H1 (cell line): Measurements from ENCODE around the gene MYCBP2. TPM values are rescaled to one million over a fixed set of nuclear protein-coding genes. Genes with fewer than 3 reads are reported as not detected.
A peak's percentile ranks its signal among the peaks of the same experiment; 100 is the strongest.

Experiments used
- CTCF ChIA-PET: fragments of 300-600 bp; sonication (Branson Sonifier 250); formaldehyde crosslinking; loops from one replicate; lab custom pipeline; 2021; ENCODE audit not compliant: partially characterized antibody; lab: Charles Lee
- POLR2A ChIA-PET: fragments of 300-600 bp; sonication (Branson Sonifier 250); formaldehyde crosslinking; loops from one replicate; lab custom pipeline; 2021; ENCODE audit warnings: inconsistent platforms; ENCODE audit not compliant: partially characterized antibody; lab: Charles Lee
- DNase-seq, 2 experiments: peaks; one replicate each; pipeline versions ENCODE4 v3.0.0 to v3.0.0-alpha.2; 2010 to 2022; ENCODE audit warnings: low spot score in 2 of 2, low read depth in 1 of 2, mixed read lengths in 1 of 2
- FAIRE-seq: peaks from 2 replicates; lab custom pipeline; 2011; peaks lifted over from hg19 to GRCh38; lab: Jason Lieb, UNC
- H2AFZ ChIP-seq: 2 replicates; pipeline ENCODE4 v1.8.1; 2012; ENCODE audit warnings: low read length, inconsistent platforms
- H2AK5ac ChIP-seq: 2 replicates; pipeline ENCODE4 v1.6.1; 2013; ENCODE audit warnings: low read depth, low read length
- H2BK120ac ChIP-seq: replicated peaks from 2 replicates; pipeline ENCODE3; 2013; ENCODE audit warnings: low read depth, low read length, inconsistent platforms
- H2BK12ac ChIP-seq: 2 replicates; pipeline ENCODE4 v1.6.1; 2013; ENCODE audit warnings: low read depth, low read length
- H2BK15ac ChIP-seq: 2 replicates; pipeline ENCODE4 v1.6.1; 2013; ENCODE audit warnings: low read length
- H2BK20ac ChIP-seq: 2 replicates; pipeline ENCODE4 v1.6.1; 2013; ENCODE audit warnings: low read length
- H2BK5ac ChIP-seq: 2 replicates; pipeline ENCODE4 v1.6.1; 2013; ENCODE audit warnings: low read depth, low read length
- H3K14ac ChIP-seq: 2 replicates; pipeline ENCODE4 v1.6.1; 2013; ENCODE audit warnings: inconsistent platforms; ENCODE audit not compliant: insufficient read length
- H3K18ac ChIP-seq: 2 replicates; pipeline ENCODE4 v1.6.1; 2013; ENCODE audit warnings: low read length; ENCODE audit errors: extremely low read depth
- H3K23ac ChIP-seq: 2 replicates; pipeline ENCODE4 v1.6.1; 2013; ENCODE audit warnings: inconsistent platforms; ENCODE audit not compliant: insufficient read length
- H3K23me2 ChIP-seq: 2 replicates; pipeline ENCODE4 v1.6.1; 2013; ENCODE audit warnings: low read depth, low read length
- H3K27ac ChIP-seq: 2 replicates; pipeline ENCODE4 v1.6.1; 2011; ENCODE audit warnings: low read depth, low read length, inconsistent platforms
- H3K27me3 ChIP-seq, 4 experiments: replicated peaks in 1 of 4; 1 replicate in 1 of 4; 2 replicates in 3 of 4; pipeline versions ENCODE4 v1.6.1 to v1.8.1; 2011 to 2013; ENCODE audit warnings: low read length in 3 of 4, mild to moderate bottlenecking in 3 of 4, inconsistent platforms in 2 of 4, mixed read lengths in 2 of 4, moderate library complexity in 1 of 4; ENCODE audit not compliant: control insufficient read depth in 3 of 4, insufficient read depth in 3 of 4; ENCODE audit errors: extremely low read depth in 1 of 4
- H3K36me3 ChIP-seq, 4 experiments: 2 replicates each; pipeline versions ENCODE4 v1.6.1 to v1.8.1; 2011 to 2013; ENCODE audit warnings: mild to moderate bottlenecking in 4 of 4, low read length in 3 of 4, moderate library complexity in 2 of 4, control low read depth in 1 of 4, inconsistent platforms in 1 of 4; ENCODE audit not compliant: insufficient read depth in 4 of 4, control insufficient read depth in 2 of 4
- H3K4ac ChIP-seq: replicated peaks from 2 replicates; pipeline ENCODE3; 2013; ENCODE audit warnings: low read length, low read depth, mixed read lengths, inconsistent platforms; ENCODE audit not compliant: insufficient read length
- H3K4me1 ChIP-seq, 4 experiments: replicated peaks in 1 of 4; 1 replicate in 1 of 4; 2 replicates in 3 of 4; pipeline versions ENCODE4 v1.6.1 to v1.8.1; 2011 to 2013; ENCODE audit warnings: low read length in 3 of 4, inconsistent platforms in 2 of 4, mixed read lengths in 1 of 4; ENCODE audit not compliant: insufficient read depth in 4 of 4, control insufficient read depth in 3 of 4
- H3K4me2 ChIP-seq, 2 experiments: 2 replicates each; pipeline versions ENCODE4 v1.6.1 to v1.8.1; 2011 to 2013; ENCODE audit warnings: low read depth in 2 of 2, low read length in 2 of 2, control low read depth in 1 of 2, inconsistent platforms in 1 of 2, mild to moderate bottlenecking in 1 of 2; ENCODE audit not compliant: insufficient read depth in 1 of 2
- H3K4me3 ChIP-seq, 4 experiments: fragments of 200-600, 300-600 bp in 1 of 4; sonication (generic), shearing (Covaris generic), sonication (Bioruptor Twin) in 1 of 4; 2 replicates each; pipeline versions ENCODE4 v1.5.1 to v1.8.1; 2011 to 2016; ENCODE audit warnings: low read length in 4 of 4, low read depth in 3 of 4, control low read depth in 2 of 4, inconsistent platforms in 2 of 4, mild to moderate bottlenecking in 2 of 4, mixed read lengths in 1 of 4, moderate library complexity in 1 of 4; ENCODE audit not compliant: insufficient read depth in 2 of 4; ENCODE audit errors: extremely low read depth in 1 of 4
- H3K56ac ChIP-seq: replicated peaks from 2 replicates; pipeline ENCODE3; 2013; ENCODE audit warnings: low read depth, mild to moderate bottlenecking, mixed read lengths, low read length, inconsistent platforms; ENCODE audit not compliant: insufficient read length
- H3K79me1 ChIP-seq: 2 replicates; pipeline ENCODE4 v1.6.1; 2013; ENCODE audit warnings: low read depth, low read length, control low read depth
- H3K79me2 ChIP-seq, 2 experiments: 2 replicates each; pipeline versions ENCODE4 v1.6.1 to v1.8.1; 2012 to 2013; ENCODE audit warnings: low read length in 2 of 2, mild to moderate bottlenecking in 2 of 2, inconsistent platforms in 1 of 2; ENCODE audit not compliant: insufficient read depth in 2 of 2, control insufficient read depth in 1 of 2
- H3K9ac ChIP-seq, 4 experiments: replicated peaks in 1 of 4; 1 replicate in 1 of 4; 2 replicates in 3 of 4; pipeline versions ENCODE4 v1.6.1 to v1.8.1; 2011 to 2013; ENCODE audit warnings: low read depth in 3 of 4, low read length in 3 of 4, control low read depth in 2 of 4, mild to moderate bottlenecking in 2 of 4, moderate library complexity in 2 of 4, inconsistent platforms in 1 of 4; ENCODE audit errors: extremely low read depth in 1 of 4
- H3K9me3 ChIP-seq, 2 experiments: 2 replicates each; pipeline versions ENCODE4 v1.6.1 to v1.8.1; 2012 to 2013; ENCODE audit warnings: mild to moderate bottlenecking in 2 of 2, moderate library complexity in 2 of 2, control low read depth in 1 of 2, inconsistent platforms in 1 of 2, low read depth in 1 of 2, low read length in 1 of 2, mixed read lengths in 1 of 2; ENCODE audit not compliant: insufficient read depth in 2 of 2
- H4K20me1 ChIP-seq, 2 experiments: replicated peaks in 1 of 2; 2 replicates each; pipeline versions ENCODE3 to v1.8.1; 2011 to 2013; ENCODE audit warnings: inconsistent platforms in 2 of 2, low read length in 2 of 2, mild to moderate bottlenecking in 1 of 2; ENCODE audit not compliant: insufficient read depth in 2 of 2, control insufficient read depth in 1 of 2
- H4K5ac ChIP-seq: 2 replicates; pipeline ENCODE4 v1.6.1; 2013; ENCODE audit warnings: low read length, low read depth, mixed read lengths, inconsistent platforms; ENCODE audit not compliant: insufficient read length
- H4K8ac ChIP-seq: 2 replicates; pipeline ENCODE4 v1.8.0; 2013; ENCODE audit warnings: mild to moderate bottlenecking, moderate library complexity, low read length, inconsistent platforms; ENCODE audit not compliant: insufficient read depth; ENCODE audit errors: extremely low read depth
- H4K91ac ChIP-seq: replicated peaks from 2 replicates; pipeline ENCODE3; 2013; ENCODE audit warnings: low read length, mixed read lengths, inconsistent platforms; ENCODE audit not compliant: insufficient read length
- PHF8 ChIP-seq: fragments of 200-600 bp; sonication (generic); conservative IDR thresholded peaks from 2 replicates; pipeline ENCODE4 v1.7.1; 2012; ENCODE audit warnings: low read depth, mild to moderate bottlenecking, inconsistent platforms, low read length, moderate library complexity
- WGBS, 2 experiments: shearing (Covaris generic) in 1 of 2; methylation state at CpG; one replicate each; pipeline versions ENCODE4 v1.1.6 to v1.1.7; 2013 to 2015; ENCODE audit warnings: low lambda C conversion rate in 2 of 2, mixed read lengths in 2 of 2, inconsistent platforms in 1 of 2, low coverage in 1 of 2, missing lambda C conversion rate in 1 of 2; ENCODE audit not compliant: insufficient replicate concordance in 2 of 2, insufficient coverage in 1 of 2, insufficient read length in 1 of 2; ENCODE audit errors: extremely low coverage in 1 of 2, missing lambda C conversion rate in 1 of 2; 5-methylcytosine and 5-hydroxymethylcytosine counted together
- polyA plus RNA-seq, 7 experiments: library from polyadenylated mRNA; depleted of rRNA in 3 of 7; stranded (reverse) in 5 of 7; unstranded in 2 of 7; fragments of >200 nt in 5 of 7; fragments of 200-250 nt in 2 of 7; gene quantifications; 1 replicate in 5 of 7; 2 replicates in 1 of 7; 4 replicates in 1 of 7; pipeline versions ENCODE4 v1.2.1 to v1.2.3, GENCODE V29; 2011 to 2013; ENCODE audit warnings: missing spikeins in 2 of 7, mixed read lengths in 2 of 7
- total RNA-seq: library from RNA; stranded (reverse); fragmentation: NEBNext Ultra II Directional; extraction: Animal tissue kit (Norgen Biotek cat#: 25700); gene quantifications from 2 replicates; pipeline ENCODE4 v1.2.1, GENCODE V29; 2021

Gene MYCBP2
- total and polyA plus RNA-seq, 2 of the 8 experiments (the other 6 are each of a cell fraction or from before 2014, with no cell fraction given) = 19.0 to 52.1 TPM

- no peak overlapping the region for H2BK12ac ChIP-seq
- no peak overlapping the region for H3K27ac ChIP-seq
- TF ChIP-seq PHF8 = no peak
- FAIRE-seq (no peak), DNase-seq (no peak)
- ChIA-PET CTCF (interaction anchor here (0.6 to 2.0 kb wide), 23 partner anchors 9 to 881 kb away, joined by 3 to 12 read pairs (median 4); no protein-coding TSS in a partner anchor), POLR2A (interaction anchor here (0.8 kb wide), 1 partner anchor 20 kb away, joined by 3 read pairs; no protein-coding TSS in a partner anchor)
- H2BK15ac ChIP-seq = no peak overlapping the region; the same call in 1 of the 2 replicates
- H4K91ac ChIP-seq = no peak overlapping the region
- no peak overlapping the region for H3K56ac ChIP-seq
- H3K36me3 ChIP-seq = no peaks in the 10 kb centered on the region
- peaks cover 0 to 2% of the 10 kb centered on the region in 2 experiments for H4K20me1 ChIP-seq
- H4K8ac ChIP-seq = no peak overlapping the region
- no peaks in the 10 kb centered on the region for H3K23me2 ChIP-seq
- H3K4me3 ChIP-seq = no peak overlapping the region
- no peaks in the 10 kb centered on the region for H3K27me3 ChIP-seq
- H3K23ac ChIP-seq = no peak overlapping the region
- H3K79me2 ChIP-seq = peaks cover 0 to 89% of the 10 kb centered on the region in 2 experiments; a peak in 3 of 4 replicates
- H3K9me3 ChIP-seq = no peaks in the 10 kb centered on the region
- H3K18ac ChIP-seq = no peak overlapping the region
- no peak overlapping the region for H2AFZ ChIP-seq
- H3K9ac ChIP-seq = no peak overlapping the region
- H3K14ac ChIP-seq = no peak overlapping the region
- H3K79me1 ChIP-seq = peaks cover 2% of the 10 kb centered on the region; the same call in 1 of the 2 replicates
- 0 out of 2 replicates have a peak overlapping the region, but pooled peaks have one; percentile 73 for H2BK20ac ChIP-seq
- WGBS, 2 experiments = 91% methylated on average over 4 of the region's 4 CpGs; no CpG with 5 or more reads in 1 of the 2 experiments
- H4K5ac ChIP-seq = no peak overlapping the region
- H3K4ac ChIP-seq = no peak overlapping the region
- H3K4me2 ChIP-seq = no peak overlapping the region
- peak overlapping the region; percentile 77; the same call in 1 of the 2 replicates for H2AK5ac ChIP-seq
- H3K4me1 ChIP-seq = peaks cover 0 to 5% (median 4%) of the 10 kb centered on the region in 4 experiments; a peak in 4 of 7 replicates
- H2BK5ac ChIP-seq = no peak overlapping the region
- H2BK120ac ChIP-seq = peak overlapping the region; percentile 3
These were observed 10.5 kb downstream of the MYCBP2 start for GRCh38 chr13:77316430-77316829.
